ENCODE results near the gene MAGEA2B.
"Not testable (repeated sequence)": the region's sequence is repeated elsewhere in the genome, so short reads cannot be mapped to it uniquely, and the experiment has no call there.

MAGEA2B gene

GRCh38 chrX:152725409-152725808, 11.0 kb downstream of the MAGEA2B start:
- Histone ChIP-seq H3K9me3 (ENCODE audit: low read depth, low read length) (no peaks in the 10 kb centered on the region), H3K27ac (no peak overlapping the region), H3K9ac (ENCODE audit: insufficient read length) (no peak overlapping the region), H3K4me3 (no peak overlapping the region), H3K36me3 (ENCODE audit: insufficient read depth, low read length) (no peaks in the 10 kb centered on the region)
- no peak for DNase-seq (ENCODE audit: low read depth, low spot score)
- no peak for TF ChIP-seq EZH2 (IDR thresholded peaks at IDR 0.05)
- TF ChIP-seq FOXP2 (optimal IDR thresholded peaks at IDR 0.05; ENCODE audit: control extremely low read depth, extremely low read length, insufficient read depth), result no peak
- TF ChIP-seq POLR2AphosphoS5 (IDR thresholded peaks at IDR 0.05; ENCODE audit: borderline replicate concordance, low read depth, low read length), result no peak

- no peak for TF ChIP-seq FOXP2 (optimal IDR thresholded peaks at IDR 0.05; ENCODE audit: control extremely low read depth, extremely low read length, insufficient read depth)
- no peak for TF ChIP-seq POLR2AphosphoS5 (IDR thresholded peaks at IDR 0.05; ENCODE audit: borderline replicate concordance, low read depth, low read length)
- TF ChIP-seq EZH2 (IDR thresholded peaks at IDR 0.05), result no peak
- DNase-seq (ENCODE audit: low read depth, low spot score), result no peak
- H3K36me3 ChIP-seq (ENCODE audit: insufficient read depth, low read length), result no peaks in the 10 kb centered on the region
- H3K27ac ChIP-seq, result no peak within 1 kb of the TSS
- no peak within 1 kb of the TSS for H3K9ac ChIP-seq (ENCODE audit: insufficient read length)
- H3K4me3 ChIP-seq, result no peak within 1 kb of the TSS
- H3K9me3 ChIP-seq (ENCODE audit: low read depth, low read length), result no peaks in the 10 kb centered on the region
These were observed 19.0 kb downstream of the MAGEA2B start, which contains the start of the genes CSAG1 and MAGEA12 for GRCh38 chrX:152733261-152733975. CSAG1 (minus strand) TSS chrX:152733721; CDS start chrX:152732460, 1,261 bp downstream. MAGEA12 (plus strand) TSS chrX:152733757; CDS start chrX:152736162, 2,405 bp downstream.

- DNase-seq (ENCODE audit: low read depth, low spot score); H3K36me3 ChIP-seq (ENCODE audit: insufficient read depth, low read length); H3K4me3 ChIP-seq; H3K9ac ChIP-seq (ENCODE audit: insufficient read length); H3K27ac ChIP-seq; H3K9me3 ChIP-seq (ENCODE audit: low read depth, low read length): not testable (repeated sequence)
These were observed 19.9 kb downstream of the MAGEA2B start for GRCh38 chrX:152734143-152734858.

GRCh38 chrX:152735101-152735500, 20.7 kb downstream of the MAGEA2B start:
- no peak overlapping the region for H3K4me3 ChIP-seq
- TF ChIP-seq EZH2 (IDR thresholded peaks at IDR 0.05), result no peak
- no peak for TF ChIP-seq FOXP2 (optimal IDR thresholded peaks at IDR 0.05; ENCODE audit: control extremely low read depth, extremely low read length, insufficient read depth)
- no peak for TF ChIP-seq POLR2AphosphoS5 (IDR thresholded peaks at IDR 0.05; ENCODE audit: borderline replicate concordance, low read depth, low read length)
- no peak overlapping the region for H3K27ac ChIP-seq
- H3K9ac ChIP-seq (ENCODE audit: insufficient read length), result no peak overlapping the region
- no peaks in the 10 kb centered on the region for H3K9me3 ChIP-seq (ENCODE audit: low read depth, low read length)
- no peaks in the 10 kb centered on the region for H3K36me3 ChIP-seq (ENCODE audit: insufficient read depth, low read length)
- no peak for DNase-seq (ENCODE audit: low read depth, low spot score)

GRCh38 chrX:152735860-152736511, 21.6 kb downstream of the MAGEA2B start:
- H3K4me3 ChIP-seq, result no peak overlapping the region
- H3K27ac ChIP-seq, result no peak overlapping the region
- H3K9ac ChIP-seq (ENCODE audit: insufficient read length), result no peak overlapping the region
- no peak for TF ChIP-seq POLR2AphosphoS5 (IDR thresholded peaks at IDR 0.05; ENCODE audit: borderline replicate concordance, low read depth, low read length)
- TF ChIP-seq FOXP2 (optimal IDR thresholded peaks at IDR 0.05; ENCODE audit: control extremely low read depth, extremely low read length, insufficient read depth), result no peak
- no peak for TF ChIP-seq EZH2 (IDR thresholded peaks at IDR 0.05)
- H3K36me3 ChIP-seq (ENCODE audit: insufficient read depth, low read length), result no peaks in the 10 kb centered on the region
- DNase-seq (ENCODE audit: low read depth, low spot score), result no peak
- H3K9me3 ChIP-seq (ENCODE audit: low read depth, low read length), result no peaks in the 10 kb centered on the region

GRCh38 chrX:152736528-152736927, 22.1 kb downstream of the MAGEA2B start:
- H3K36me3 ChIP-seq (ENCODE audit: insufficient read depth, low read length); H3K9me3 ChIP-seq (ENCODE audit: low read depth, low read length); H3K27ac ChIP-seq; H3K9ac ChIP-seq (ENCODE audit: insufficient read length); DNase-seq (ENCODE audit: low read depth, low spot score); H3K4me3 ChIP-seq: not testable (repeated sequence)

GRCh38 chrX:152738560-152738959, 24.1 kb downstream of the MAGEA2B start:
- no peak overlapping the region for H3K4me3 ChIP-seq
- H3K9ac ChIP-seq (ENCODE audit: insufficient read length), result no peak overlapping the region
- TF ChIP-seq FOXP2 (optimal IDR thresholded peaks at IDR 0.05; ENCODE audit: control extremely low read depth, extremely low read length, insufficient read depth) (no peak), POLR2AphosphoS5 (IDR thresholded peaks at IDR 0.05; ENCODE audit: borderline replicate concordance, low read depth, low read length) (no peak), EZH2 (IDR thresholded peaks at IDR 0.05) (no peak)
- H3K27ac ChIP-seq, result no peak overlapping the region
- H3K9me3 ChIP-seq (ENCODE audit: low read depth, low read length), result no peaks in the 10 kb centered on the region
- no peaks in the 10 kb centered on the region for H3K36me3 ChIP-seq (ENCODE audit: insufficient read depth, low read length)
- DNase-seq (ENCODE audit: low read depth, low spot score), result no peak

- not testable (repeated sequence) for H3K9me3 ChIP-seq (ENCODE audit: low read depth, low read length); H3K4me3 ChIP-seq; H3K36me3 ChIP-seq (ENCODE audit: insufficient read depth, low read length); H3K27ac ChIP-seq; H3K9ac ChIP-seq (ENCODE audit: insufficient read length); DNase-seq (ENCODE audit: low read depth, low spot score)
These were observed 39.5 kb downstream of the MAGEA2B start, which contains the start of gene MAGEA2 for GRCh38 chrX:152753686-152754650. MAGEA2 (minus strand) TSS chrX:152753842; CDS start chrX:152751363, 2,479 bp downstream.

GRCh38 chrX:152754871-152755270, 40.4 kb downstream of the MAGEA2B start:
- H3K4me3 ChIP-seq; H3K9ac ChIP-seq (ENCODE audit: insufficient read length); H3K27ac ChIP-seq; DNase-seq (ENCODE audit: low read depth, low spot score); H3K36me3 ChIP-seq (ENCODE audit: insufficient read depth, low read length); H3K9me3 ChIP-seq (ENCODE audit: low read depth, low read length): not testable (repeated sequence)

GRCh38 chrX:152758918-152759317, 44.5 kb downstream of the MAGEA2B start, which contains the start of gene CSAG3:
CSAG3 (plus strand) TSS chrX:152759218.
- H3K9ac ChIP-seq (ENCODE audit: insufficient read length); DNase-seq (ENCODE audit: low read depth, low spot score); H3K9me3 ChIP-seq (ENCODE audit: low read depth, low read length); H3K27ac ChIP-seq; H3K4me3 ChIP-seq; H3K36me3 ChIP-seq (ENCODE audit: insufficient read depth, low read length): not testable (repeated sequence)

GRCh38 chrX:152759544-152759943, 45.1 kb downstream of the MAGEA2B start:
- H3K27ac ChIP-seq; H3K36me3 ChIP-seq (ENCODE audit: insufficient read depth, low read length); H3K9ac ChIP-seq (ENCODE audit: insufficient read length); H3K4me3 ChIP-seq; H3K9me3 ChIP-seq (ENCODE audit: low read depth, low read length); DNase-seq (ENCODE audit: low read depth, low spot score): not testable (repeated sequence)

All from SK-N-MC (cell line).